WERI-Rb-1 (cell line): ENCODE measurements around the gene TATDN2.

Experiments used
- DNase-seq: peaks from one replicate; pipeline ENCODE4 v3.0.0-alpha.2; 2020
- H3K27ac ChIP-seq: fragments of 250-450 bp; sonication (Bioruptor Pico); 2 replicates; pipeline ENCODE4 v1.5.1; 2020; ENCODE audit warnings: mild to moderate bottlenecking, moderate library complexity
- H3K27me3 ChIP-seq: fragments of 250-450 bp; sonication (Bioruptor Pico); 2 replicates; pipeline ENCODE4 v1.5.1; 2021; ENCODE audit warnings: mild to moderate bottlenecking, low read depth, moderate library complexity; ENCODE audit not compliant: insufficient read depth, severe bottlenecking
- H3K36me3 ChIP-seq: fragments of 250-450 bp; sonication (Bioruptor Pico); 2 replicates; pipeline ENCODE4 v1.5.1; 2020; ENCODE audit warnings: mild to moderate bottlenecking, moderate library complexity
- H3K4me3 ChIP-seq: 2 replicates; pipeline ENCODE4 v1.5.1; 2011; ENCODE audit warnings: low read depth, mild to moderate bottlenecking, control low read depth, low read length
- H3K9me3 ChIP-seq: fragments of 250-450 bp; sonication (Bioruptor Pico); 2 replicates; pipeline ENCODE4 v1.5.1; 2021; ENCODE audit warnings: mild to moderate bottlenecking, moderate library complexity; ENCODE audit not compliant: severe bottlenecking
- TF ChIP-seq, protein P1 (sequence below): IDR thresholded peaks from 2 replicates; pipeline ENCODE4 v1.5.1; 2011; ENCODE audit warnings: low read depth, mild to moderate bottlenecking, control low read depth, inconsistent platforms, low read length

TATDN2 gene

GRCh38 chr3:10213156-10213792 lies 35.0 kb upstream of the TATDN2 start:
- Histone ChIP-seq H3K36me3 (no peaks in the 10 kb centered on the region; the same call in 1 of the 2 replicates), H3K27me3 (no peaks in the 10 kb centered on the region), H3K27ac (no peak overlapping the region), H3K4me3 (no peak overlapping the region), H3K9me3 (no peaks in the 10 kb centered on the region)
- TF ChIP-seq, protein P1, sequence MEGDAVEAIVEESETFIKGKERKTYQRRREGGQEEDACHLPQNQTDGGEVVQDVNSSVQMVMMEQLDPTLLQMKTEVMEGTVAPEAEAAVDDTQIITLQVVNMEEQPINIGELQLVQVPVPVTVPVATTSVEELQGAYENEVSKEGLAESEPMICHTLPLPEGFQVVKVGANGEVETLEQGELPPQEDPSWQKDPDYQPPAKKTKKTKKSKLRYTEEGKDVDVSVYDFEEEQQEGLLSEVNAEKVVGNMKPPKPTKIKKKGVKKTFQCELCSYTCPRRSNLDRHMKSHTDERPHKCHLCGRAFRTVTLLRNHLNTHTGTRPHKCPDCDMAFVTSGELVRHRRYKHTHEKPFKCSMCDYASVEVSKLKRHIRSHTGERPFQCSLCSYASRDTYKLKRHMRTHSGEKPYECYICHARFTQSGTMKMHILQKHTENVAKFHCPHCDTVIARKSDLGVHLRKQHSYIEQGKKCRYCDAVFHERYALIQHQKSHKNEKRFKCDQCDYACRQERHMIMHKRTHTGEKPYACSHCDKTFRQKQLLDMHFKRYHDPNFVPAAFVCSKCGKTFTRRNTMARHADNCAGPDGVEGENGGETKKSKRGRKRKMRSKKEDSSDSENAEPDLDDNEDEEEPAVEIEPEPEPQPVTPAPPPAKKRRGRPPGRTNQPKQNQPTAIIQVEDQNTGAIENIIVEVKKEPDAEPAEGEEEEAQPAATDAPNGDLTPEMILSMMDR, result no peak
- DNase-seq, result no peak

DNA sequence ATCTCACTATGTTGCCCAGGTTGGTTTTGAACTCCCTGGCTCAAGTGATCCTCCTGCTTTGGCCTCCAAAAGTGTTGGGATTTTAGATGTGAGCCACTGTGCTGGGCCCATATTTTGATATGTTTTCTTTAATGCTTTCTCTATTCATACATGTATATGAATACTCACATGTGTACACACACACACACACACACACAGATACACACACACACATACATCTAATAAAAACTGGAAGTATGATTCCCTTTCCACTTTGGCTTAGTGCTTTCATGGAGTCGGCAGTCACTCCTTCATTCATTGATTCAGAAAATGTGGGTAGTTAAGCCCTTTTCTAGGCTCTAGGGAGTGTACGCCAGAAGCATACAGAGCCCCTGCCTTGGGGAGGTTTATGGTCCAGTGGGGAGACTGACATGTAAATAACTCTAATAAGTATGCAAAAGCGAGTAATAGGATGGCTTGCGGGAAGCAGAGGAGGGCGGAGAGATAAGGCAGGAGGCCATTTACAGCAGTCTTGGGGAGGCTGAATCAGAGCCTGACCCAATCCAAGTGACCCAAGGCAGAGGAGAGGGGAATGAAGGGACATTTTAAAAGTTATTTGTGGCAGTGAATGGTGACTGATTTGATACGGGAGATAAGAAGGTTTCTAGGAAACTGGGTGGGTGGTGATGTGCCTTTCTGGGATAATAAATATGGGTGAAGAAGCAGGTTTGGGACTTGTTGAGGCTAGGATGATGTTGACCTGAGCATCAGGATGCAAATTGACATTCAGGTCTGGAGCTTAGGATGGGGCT lies 32.5 kb upstream of the TATDN2 start:
- no peak overlapping the region for H3K27ac ChIP-seq
- H3K4me3 ChIP-seq, result no peak overlapping the region
- H3K27me3 ChIP-seq, result no peaks in the 10 kb centered on the region
- DNase-seq, result no peak
- H3K9me3 ChIP-seq, result no peaks in the 10 kb centered on the region
- TF ChIP-seq, protein P1, result no peak
- H3K36me3 ChIP-seq, result no peaks in the 10 kb centered on the region; the same call in 1 of the 2 replicates

DNA sequence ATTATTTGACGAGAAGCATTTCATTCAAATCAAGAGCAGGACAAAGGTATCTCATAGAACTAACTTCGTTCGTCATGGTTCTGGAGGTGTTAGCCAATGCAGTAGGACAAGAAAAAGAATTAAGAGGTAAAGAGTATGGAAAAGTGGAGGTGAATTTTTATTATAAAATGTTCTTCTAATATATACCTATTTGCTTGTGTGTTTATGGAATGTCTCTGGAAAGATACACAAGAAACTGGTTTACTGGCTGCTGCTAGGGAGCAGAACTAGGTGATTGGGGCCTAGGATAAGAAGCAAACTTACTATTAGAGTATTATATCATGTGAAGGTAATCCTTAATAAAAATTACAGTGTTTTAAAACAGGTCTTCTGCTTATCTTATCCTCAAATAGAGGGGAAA lies 30.9 kb upstream of the TATDN2 start:
- TF ChIP-seq, protein P1, result no peak
- no peaks in the 10 kb centered on the region for H3K9me3 ChIP-seq
- no peaks in the 10 kb centered on the region; the same call in 1 of the 2 replicates for H3K36me3 ChIP-seq
- H3K27me3 ChIP-seq, result no peaks in the 10 kb centered on the region
- no peak overlapping the region for H3K27ac ChIP-seq
- DNase-seq, result no peak
- H3K4me3 ChIP-seq, result no peak overlapping the region

DNA sequence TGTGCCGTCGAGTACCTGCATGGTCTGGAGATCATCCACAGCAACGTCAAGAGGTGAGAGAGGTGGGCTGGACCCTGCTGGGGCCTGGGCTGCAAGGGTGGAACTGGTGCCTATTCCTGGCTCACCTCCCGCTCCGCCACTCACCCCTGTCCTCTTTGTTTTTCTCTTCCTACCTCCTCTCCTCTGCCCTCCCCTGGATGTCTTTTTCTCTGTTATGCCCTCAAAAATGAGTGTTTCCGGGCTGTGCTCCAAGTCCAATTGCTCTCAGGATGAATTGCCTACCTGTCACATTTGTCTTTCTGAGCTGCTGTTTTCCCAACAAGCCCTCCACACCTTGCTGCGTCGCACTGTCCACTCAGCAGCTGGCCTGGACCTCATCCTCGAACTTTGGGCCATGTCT lies 28.5 kb upstream of the TATDN2 start:
- Histone ChIP-seq H3K27ac (no peak overlapping the region), H3K27me3 (no peaks in the 10 kb centered on the region), H3K36me3 (no peaks in the 10 kb centered on the region), H3K9me3 (no peaks in the 10 kb centered on the region), H3K4me3 (no peak overlapping the region)
- no peak for DNase-seq
- TF ChIP-seq, protein P1, result no peak

GRCh38 chr3:10223676-10224639 lies 24.3 kb upstream of the TATDN2 start:
- H3K27ac ChIP-seq, result no peak overlapping the region
- no peak for DNase-seq
- no peaks in the 10 kb centered on the region for H3K9me3 ChIP-seq
- H3K36me3 ChIP-seq, result no peaks in the 10 kb centered on the region
- H3K4me3 ChIP-seq, result no peak overlapping the region
- TF ChIP-seq, protein P1, result no peak
- no peaks in the 10 kb centered on the region for H3K27me3 ChIP-seq
